GM06990 (cell line): ENCODE results near the gene AKAP13.

Source experiments
- DNase-seq: peaks from one replicate; pipeline ENCODE4 v3.0.0-alpha.2; 2011; ENCODE audit not compliant: insufficient read length; ENCODE audit errors: extremely low read depth
- H3K27me3 ChIP-seq: replicated peaks from 2 replicates; pipeline ENCODE4 v1.6.0; 2011; ENCODE audit warnings: low read length; ENCODE audit not compliant: control insufficient read depth, insufficient read depth
- H3K36me3 ChIP-seq: 2 replicates; pipeline ENCODE4 v1.5.1; 2011; ENCODE audit warnings: low read length; ENCODE audit not compliant: control insufficient read depth, insufficient read depth
- H3K4me3 ChIP-seq: replicated peaks from 2 replicates; pipeline ENCODE4 v1.5.1; 2011; ENCODE audit warnings: low read depth, mild to moderate bottlenecking, control low read depth, low read length
- TF ChIP-seq, protein P1 (sequence below): IDR thresholded peaks from 2 replicates; pipeline ENCODE4 v1.5.1; 2011; ENCODE audit warnings: low read length, control low read depth, mild to moderate bottlenecking, inconsistent platforms; ENCODE audit not compliant: insufficient read depth, poor library complexity, severe bottlenecking

Gene AKAP13

GRCh38 chr15:85757939-85758654 lies 377.7 kb downstream of the AKAP13 start:
- DNase-seq, result no peak
- H3K36me3 ChIP-seq, result peaks cover 1% of the 10 kb centered on the region
- TF ChIP-seq, protein P1, sequence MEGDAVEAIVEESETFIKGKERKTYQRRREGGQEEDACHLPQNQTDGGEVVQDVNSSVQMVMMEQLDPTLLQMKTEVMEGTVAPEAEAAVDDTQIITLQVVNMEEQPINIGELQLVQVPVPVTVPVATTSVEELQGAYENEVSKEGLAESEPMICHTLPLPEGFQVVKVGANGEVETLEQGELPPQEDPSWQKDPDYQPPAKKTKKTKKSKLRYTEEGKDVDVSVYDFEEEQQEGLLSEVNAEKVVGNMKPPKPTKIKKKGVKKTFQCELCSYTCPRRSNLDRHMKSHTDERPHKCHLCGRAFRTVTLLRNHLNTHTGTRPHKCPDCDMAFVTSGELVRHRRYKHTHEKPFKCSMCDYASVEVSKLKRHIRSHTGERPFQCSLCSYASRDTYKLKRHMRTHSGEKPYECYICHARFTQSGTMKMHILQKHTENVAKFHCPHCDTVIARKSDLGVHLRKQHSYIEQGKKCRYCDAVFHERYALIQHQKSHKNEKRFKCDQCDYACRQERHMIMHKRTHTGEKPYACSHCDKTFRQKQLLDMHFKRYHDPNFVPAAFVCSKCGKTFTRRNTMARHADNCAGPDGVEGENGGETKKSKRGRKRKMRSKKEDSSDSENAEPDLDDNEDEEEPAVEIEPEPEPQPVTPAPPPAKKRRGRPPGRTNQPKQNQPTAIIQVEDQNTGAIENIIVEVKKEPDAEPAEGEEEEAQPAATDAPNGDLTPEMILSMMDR, result no peak

GRCh38 chr15:85758655-85758978 lies 378.2 kb downstream of the AKAP13 start:
- no peak for DNase-seq
- no peak overlapping the region for H3K4me3 ChIP-seq
- peaks cover 1% of the 10 kb centered on the region for H3K36me3 ChIP-seq
- TF ChIP-seq, protein P1, result no peak
- no peaks in the 10 kb centered on the region for H3K27me3 ChIP-seq

More at GRCh38 chr15:85757939-85758654, 377.7 kb downstream of the AKAP13 start:
- H3K4me3 ChIP-seq, result no peak overlapping the region
- no peaks in the 10 kb centered on the region for H3K27me3 ChIP-seq

GRCh38 chr15:85759376-85759775 lies 379.0 kb downstream of the AKAP13 start:
- TF ChIP-seq, protein P1, result no peak
- Histone ChIP-seq H3K36me3 (peaks cover 1% of the 10 kb centered on the region), H3K4me3 (no peak overlapping the region), H3K27me3 (no peaks in the 10 kb centered on the region)
- no peak for DNase-seq

DNA sequence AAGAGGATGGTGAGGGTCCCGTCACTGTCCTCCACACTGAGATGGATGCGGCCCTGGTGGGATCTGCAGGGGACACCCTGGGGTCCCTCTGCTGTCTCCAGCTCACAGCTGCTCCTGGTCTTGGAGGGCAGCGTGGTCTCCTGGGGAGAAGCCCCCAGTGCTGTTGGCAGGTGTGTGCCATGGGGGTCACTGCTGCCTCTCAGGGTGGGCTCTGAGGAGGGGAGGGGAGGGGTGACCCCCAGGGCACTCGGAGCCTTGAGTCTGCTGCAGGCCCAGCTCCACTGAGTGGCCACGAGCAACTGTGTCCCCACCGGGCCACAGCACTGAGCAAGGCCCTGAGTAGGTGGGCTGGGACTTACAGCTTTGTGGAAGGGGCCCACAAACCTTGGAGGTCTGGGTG lies 379.6 kb downstream of the AKAP13 start:
- no peak for DNase-seq
- Histone ChIP-seq H3K36me3 (peaks cover 1% of the 10 kb centered on the region), H3K27me3 (no peaks in the 10 kb centered on the region), H3K4me3 (no peak overlapping the region)
- TF ChIP-seq, protein P1, result no peak

GRCh38 chr15:85760531-85761371 lies 380.3 kb downstream of the AKAP13 start:
- H3K27me3 ChIP-seq, result no peaks in the 10 kb centered on the region
- TF ChIP-seq, protein P1, result no peak
- H3K4me3 ChIP-seq, result no peak overlapping the region
- peaks cover 1% of the 10 kb centered on the region for H3K36me3 ChIP-seq
- DNase-seq, result no peak
